Measurements from ENCODE around the gene XK.

DNA sequence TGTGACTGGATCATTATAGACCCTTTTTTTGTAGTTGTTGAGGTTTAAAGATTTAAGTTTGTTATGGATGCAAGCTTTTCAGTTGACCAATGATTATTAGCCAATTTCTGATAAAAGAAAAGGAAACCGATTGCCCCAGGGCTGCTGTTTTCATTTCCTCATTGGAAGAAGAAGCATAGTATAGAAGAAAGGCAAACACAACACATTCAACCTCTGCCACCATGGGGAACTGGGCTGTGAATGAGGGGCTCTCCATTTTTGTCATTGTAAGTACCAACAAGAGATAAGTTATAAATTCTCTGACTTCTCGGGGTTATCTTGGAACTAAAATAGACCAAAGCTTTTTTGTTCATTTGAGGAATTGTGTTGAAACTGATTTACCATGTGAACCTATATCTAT is 94.3 kb downstream of the XK start, which contains the start of gene CYBB:
- TF ChIP-seq, protein P1, sequence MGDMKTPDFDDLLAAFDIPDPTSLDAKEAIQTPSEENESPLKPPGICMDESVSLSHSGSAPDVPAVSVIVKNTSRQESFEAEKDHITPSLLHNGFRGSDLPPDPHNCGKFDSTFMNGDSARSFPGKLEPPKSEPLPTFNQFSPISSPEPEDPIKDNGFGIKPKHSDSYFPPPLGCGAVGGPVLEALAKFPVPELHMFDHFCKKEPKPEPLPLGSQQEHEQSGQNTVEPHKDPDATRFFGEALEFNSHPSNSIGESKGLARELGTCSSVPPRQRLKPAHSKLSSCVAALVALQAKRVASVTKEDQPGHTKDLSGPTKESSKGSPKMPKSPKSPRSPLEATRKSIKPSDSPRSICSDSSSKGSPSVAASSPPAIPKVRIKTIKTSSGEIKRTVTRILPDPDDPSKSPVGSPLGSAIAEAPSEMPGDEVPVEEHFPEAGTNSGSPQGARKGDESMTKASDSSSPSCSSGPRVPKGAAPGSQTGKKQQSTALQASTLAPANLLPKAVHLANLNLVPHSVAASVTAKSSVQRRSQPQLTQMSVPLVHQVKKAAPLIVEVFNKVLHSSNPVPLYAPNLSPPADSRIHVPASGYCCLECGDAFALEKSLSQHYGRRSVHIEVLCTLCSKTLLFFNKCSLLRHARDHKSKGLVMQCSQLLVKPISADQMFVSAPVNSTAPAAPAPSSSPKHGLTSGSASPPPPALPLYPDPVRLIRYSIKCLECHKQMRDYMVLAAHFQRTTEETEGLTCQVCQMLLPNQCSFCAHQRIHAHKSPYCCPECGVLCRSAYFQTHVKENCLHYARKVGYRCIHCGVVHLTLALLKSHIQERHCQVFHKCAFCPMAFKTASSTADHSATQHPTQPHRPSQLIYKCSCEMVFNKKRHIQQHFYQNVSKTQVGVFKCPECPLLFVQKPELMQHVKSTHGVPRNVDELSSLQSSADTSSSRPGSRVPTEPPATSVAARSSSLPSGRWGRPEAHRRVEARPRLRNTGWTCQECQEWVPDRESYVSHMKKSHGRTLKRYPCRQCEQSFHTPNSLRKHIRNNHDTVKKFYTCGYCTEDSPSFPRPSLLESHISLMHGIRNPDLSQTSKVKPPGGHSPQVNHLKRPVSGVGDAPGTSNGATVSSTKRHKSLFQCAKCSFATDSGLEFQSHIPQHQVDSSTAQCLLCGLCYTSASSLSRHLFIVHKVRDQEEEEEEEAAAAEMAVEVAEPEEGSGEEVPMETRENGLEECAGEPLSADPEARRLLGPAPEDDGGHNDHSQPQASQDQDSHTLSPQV (IDR thresholded peaks at IDR 0.05) = no peak
- TF ChIP-seq, protein P2, sequence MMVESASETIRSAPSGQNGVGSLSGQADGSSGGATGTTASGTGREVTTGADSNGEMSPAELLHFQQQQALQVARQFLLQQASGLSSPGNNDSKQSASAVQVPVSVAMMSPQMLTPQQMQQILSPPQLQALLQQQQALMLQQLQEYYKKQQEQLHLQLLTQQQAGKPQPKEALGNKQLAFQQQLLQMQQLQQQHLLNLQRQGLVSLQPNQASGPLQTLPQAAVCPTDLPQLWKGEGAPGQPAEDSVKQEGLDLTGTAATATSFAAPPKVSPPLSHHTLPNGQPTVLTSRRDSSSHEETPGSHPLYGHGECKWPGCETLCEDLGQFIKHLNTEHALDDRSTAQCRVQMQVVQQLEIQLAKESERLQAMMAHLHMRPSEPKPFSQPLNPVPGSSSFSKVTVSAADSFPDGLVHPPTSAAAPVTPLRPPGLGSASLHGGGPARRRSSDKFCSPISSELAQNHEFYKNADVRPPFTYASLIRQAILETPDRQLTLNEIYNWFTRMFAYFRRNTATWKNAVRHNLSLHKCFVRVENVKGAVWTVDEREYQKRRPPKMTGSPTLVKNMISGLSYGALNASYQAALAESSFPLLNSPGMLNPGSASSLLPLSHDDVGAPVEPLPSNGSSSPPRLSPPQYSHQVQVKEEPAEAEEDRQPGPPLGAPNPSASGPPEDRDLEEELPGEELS (CRISPR knock-in tag; IDR thresholded peaks at IDR 0.05; ENCODE audit: borderline replicate concordance) = no peak
- TF ChIP-seq RBM14 (IDR thresholded peaks at IDR 0.05; ENCODE audit: borderline replicate concordance, insufficient read depth, low read depth, low read length) (no peak), DMBX1 (CRISPR knock-in tag; IDR thresholded peaks at IDR 0.05; ENCODE audit: borderline replicate concordance) (no peak), ARNT (IDR thresholded peaks at IDR 0.05) (no peak), ZFP36 (IDR thresholded peaks at IDR 0.05; ENCODE audit: low read depth, low read length, partially characterized antibody) (no peak), SOX6 (IDR thresholded peaks at IDR 0.05) (no peak), RAD21 (CRISPR knock-in tag; conservative IDR thresholded peaks at IDR 0.05 in 1 of 2, IDR thresholded peaks at IDR 0.05 in 1 of 2) (no peak), ZNF778 (CRISPR knock-in tag; IDR thresholded peaks at IDR 0.05) (no peak)
- TF ChIP-seq, protein P3, sequence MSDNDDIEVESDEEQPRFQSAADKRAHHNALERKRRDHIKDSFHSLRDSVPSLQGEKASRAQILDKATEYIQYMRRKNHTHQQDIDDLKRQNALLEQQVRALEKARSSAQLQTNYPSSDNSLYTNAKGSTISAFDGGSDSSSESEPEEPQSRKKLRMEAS (CRISPR knock-in tag; IDR thresholded peaks at IDR 0.05) = no peak
- TF ChIP-seq, protein P4, sequence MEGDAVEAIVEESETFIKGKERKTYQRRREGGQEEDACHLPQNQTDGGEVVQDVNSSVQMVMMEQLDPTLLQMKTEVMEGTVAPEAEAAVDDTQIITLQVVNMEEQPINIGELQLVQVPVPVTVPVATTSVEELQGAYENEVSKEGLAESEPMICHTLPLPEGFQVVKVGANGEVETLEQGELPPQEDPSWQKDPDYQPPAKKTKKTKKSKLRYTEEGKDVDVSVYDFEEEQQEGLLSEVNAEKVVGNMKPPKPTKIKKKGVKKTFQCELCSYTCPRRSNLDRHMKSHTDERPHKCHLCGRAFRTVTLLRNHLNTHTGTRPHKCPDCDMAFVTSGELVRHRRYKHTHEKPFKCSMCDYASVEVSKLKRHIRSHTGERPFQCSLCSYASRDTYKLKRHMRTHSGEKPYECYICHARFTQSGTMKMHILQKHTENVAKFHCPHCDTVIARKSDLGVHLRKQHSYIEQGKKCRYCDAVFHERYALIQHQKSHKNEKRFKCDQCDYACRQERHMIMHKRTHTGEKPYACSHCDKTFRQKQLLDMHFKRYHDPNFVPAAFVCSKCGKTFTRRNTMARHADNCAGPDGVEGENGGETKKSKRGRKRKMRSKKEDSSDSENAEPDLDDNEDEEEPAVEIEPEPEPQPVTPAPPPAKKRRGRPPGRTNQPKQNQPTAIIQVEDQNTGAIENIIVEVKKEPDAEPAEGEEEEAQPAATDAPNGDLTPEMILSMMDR (IDR thresholded peaks at IDR 0.05 in 2 of 3, conservative IDR thresholded peaks at IDR 0.05 in 1 of 3; ENCODE audit: insufficient read depth in 2 of 3, low read depth in 1 of 3, low read length in 3 of 3) = no peak

Measured in K562 (cell line).